Duodenal mucosa (tissue), 2 donors: ENCODE results near the gene HSD3B7.

ENCODE experiments used
- H3K27ac ChIP-seq: one replicate; pipeline ENCODE4 v1.7.0; 2013; ENCODE audit warnings: low read depth, low read length
- H3K27me3 ChIP-seq, 2 donors: one replicate each; pipeline ENCODE4 v1.7.0; 2013; ENCODE audit warnings: low read length in 2 of 2, control low read depth in 1 of 2; ENCODE audit not compliant: insufficient read depth in 2 of 2, control insufficient read depth in 1 of 2
- H3K36me3 ChIP-seq, 2 donors: one replicate each; pipeline ENCODE4 v1.7.0; 2013; ENCODE audit warnings: low read length in 2 of 2, control low read depth in 1 of 2; ENCODE audit not compliant: insufficient read depth in 2 of 2, control insufficient read depth in 1 of 2
- H3K4me1 ChIP-seq, 2 donors: one replicate each; pipeline ENCODE4 v1.7.0; 2013; ENCODE audit warnings: low read length in 2 of 2, control low read depth in 1 of 2; ENCODE audit not compliant: insufficient read depth in 2 of 2, control insufficient read depth in 1 of 2
- H3K4me3 ChIP-seq, 2 donors: one replicate each; pipeline ENCODE4 v1.7.0; 2013; ENCODE audit warnings: low read length in 2 of 2, low read depth in 1 of 2
- H3K9ac ChIP-seq, 2 donors: one replicate each; pipeline ENCODE4 v1.7.0; 2013; ENCODE audit warnings: low read length in 2 of 2, low read depth in 1 of 2
- H3K9me3 ChIP-seq, 2 donors: one replicate each; pipeline ENCODE4 v1.7.0; 2013; ENCODE audit warnings: low read length in 2 of 2, control low read depth in 1 of 2; ENCODE audit not compliant: control insufficient read depth in 1 of 2

The HSD3B7 gene

GRCh38 chr16:30956601-30957455, 28.2 kb upstream of the HSD3B7 start:
- Histone ChIP-seq H3K9me3 (no peaks in the 10 kb centered on the region), H3K4me3 (peak overlapping the region; percentile 93 to 94), H3K4me1 (peaks cover 29 to 33% of the 10 kb centered on the region in 2 donors), H3K27ac (peak overlapping the region; percentile 95), H3K27me3 (no peaks in the 10 kb centered on the region), H3K9ac (peak overlapping the region; percentile 71 to 86), H3K36me3 (peaks cover 12 to 33% of the 10 kb centered on the region in 2 donors)

- Histone ChIP-seq H3K9ac (peak within 1 kb of the TSS; percentile 71 to 86), H3K4me1 (peaks cover 29 to 33% of the 10 kb centered on the region in 2 donors)
These were observed 27.4 kb upstream of the HSD3B7 start, which contains the start of gene SETD1A for GRCh38 chr16:30957456-30958174. SETD1A (plus strand) TSS chr16:30957754; CDS start chr16:30958732, 978 bp downstream.

GRCh38 chr16:30958175-30959079, 26.6 kb upstream of the HSD3B7 start:
- Histone ChIP-seq H3K4me1 (peaks cover 23 to 28% of the 10 kb centered on the region in 2 donors), H3K4me3 (peak overlapping the region; percentile 69 to 93), H3K27ac (no peak overlapping the region), H3K9me3 (no peaks in the 10 kb centered on the region), H3K36me3 (peaks cover 22 to 42% of the 10 kb centered on the region in 2 donors), H3K27me3 (no peaks in the 10 kb centered on the region), H3K9ac (peak overlapping the region; percentile 48 to 71)

More at GRCh38 chr16:30957456-30958174, 27.4 kb upstream of the HSD3B7 start, which contains the start of gene SETD1A:
- Histone ChIP-seq H3K36me3 (peaks cover 16 to 39% of the 10 kb centered on the region in 2 donors), H3K9me3 (no peaks in the 10 kb centered on the region), H3K27ac (peak within 1 kb of the TSS; percentile 95), H3K27me3 (no peaks in the 10 kb centered on the region), H3K4me3 (peak within 1 kb of the TSS; percentile 93 to 94)

GRCh38 chr16:30961384-30961783, 23.6 kb upstream of the HSD3B7 start:
- Histone ChIP-seq H3K27me3 (no peaks in the 10 kb centered on the region), H3K27ac (no peak overlapping the region), H3K36me3 (peaks cover 37 to 68% of the 10 kb centered on the region in 2 donors), H3K9me3 (no peaks in the 10 kb centered on the region), H3K9ac (no peak overlapping the region), H3K4me3 (no peak overlapping the region), H3K4me1 (peaks cover 14 to 17% of the 10 kb centered on the region in 2 donors)

- peaks cover under 1 to 4% of the 10 kb centered on the region in 2 donors for H3K4me1 ChIP-seq
- peaks cover 46 to 83% of the 10 kb centered on the region in 2 donors for H3K36me3 ChIP-seq
These were observed 21.0 kb upstream of the HSD3B7 start for GRCh38 chr16:30963925-30964511.

GRCh38 chr16:30964574-30965226, 20.3 kb upstream of the HSD3B7 start:
- Histone ChIP-seq H3K27ac (no peak overlapping the region), H3K4me3 (no peak overlapping the region), H3K27me3 (no peaks in the 10 kb centered on the region), H3K9ac (no peak overlapping the region), H3K36me3 (peaks cover 50 to 83% of the 10 kb centered on the region in 2 donors), H3K9me3 (no peaks in the 10 kb centered on the region), H3K4me1 (no peaks in the 10 kb centered on the region)

More at GRCh38 chr16:30963925-30964511, 21.0 kb upstream of the HSD3B7 start:
- H3K4me3 ChIP-seq, result no peak overlapping the region
- no peak overlapping the region for H3K27ac ChIP-seq
- H3K9ac ChIP-seq, result no peak overlapping the region
- H3K9me3 ChIP-seq, result no peaks in the 10 kb centered on the region
- H3K27me3 ChIP-seq, result no peaks in the 10 kb centered on the region

- H3K4me3 ChIP-seq, result no peak overlapping the region
- no peaks in the 10 kb centered on the region for H3K27me3 ChIP-seq
- no peaks in the 10 kb centered on the region for H3K4me1 ChIP-seq
- H3K36me3 ChIP-seq, result peaks cover 47 to 80% of the 10 kb centered on the region in 2 donors
- H3K9ac ChIP-seq, result no peak overlapping the region
- H3K27ac ChIP-seq, result no peak overlapping the region
- H3K9me3 ChIP-seq, result no peaks in the 10 kb centered on the region
These were observed 19.6 kb upstream of the HSD3B7 start for GRCh38 chr16:30965436-30965835.

GRCh38 chr16:30966033-30966619, 18.9 kb upstream of the HSD3B7 start:
- peaks cover 51 to 80% of the 10 kb centered on the region in 2 donors for H3K36me3 ChIP-seq
- H3K4me3 ChIP-seq, result no peak overlapping the region
- no peak overlapping the region for H3K27ac ChIP-seq
- H3K4me1 ChIP-seq, result no peaks in the 10 kb centered on the region
- H3K9me3 ChIP-seq, result no peaks in the 10 kb centered on the region
- H3K9ac ChIP-seq, result no peak overlapping the region
- H3K27me3 ChIP-seq, result no peaks in the 10 kb centered on the region
